WTC11 (cell line): ENCODE results near the gene CD34. TPM values are rescaled to one million over a fixed set of nuclear protein-coding genes. Genes with fewer than 3 reads are reported as not detected.
A peak's percentile ranks its signal among the peaks of the same experiment; 100 is the strongest.

Experiments used
- ATAC-seq: fragments of 200-7000 bp; cut with Tn5 transposase; 2 replicates; pipeline ENCODE4 v1.10.0; 2021; ENCODE audit warnings: mild to moderate bottlenecking, moderate library complexity
- CTCF ChIA-PET: fragments of 300-600 bp; sonication (Branson Sonifier 250); formaldehyde crosslinking; loops from one replicate; lab custom pipeline; 2021; ENCODE audit warnings: antibody characterized with exemption; lab: Charles Lee
- POLR2A ChIA-PET: fragments of 350-600 bp; sonication (Branson Sonifier 250); formaldehyde crosslinking; loops from one replicate; lab custom pipeline; 2021; ENCODE audit warnings: antibody characterized with exemption; lab: Charles Lee
- DNase-seq: peaks from one replicate; pipeline ENCODE4 v3.0.0; 2021; ENCODE audit warnings: low spot score
- H3K27ac Mint-ChIP-seq: 2 replicates; pipeline ENCODE4 v1.8.0; 2021; ENCODE audit warnings: mixed read lengths
- H3K27me3 Mint-ChIP-seq: 2 replicates; pipeline ENCODE4 v1.8.0; 2021; ENCODE audit warnings: low read depth, mild to moderate bottlenecking, moderate library complexity, mixed read lengths
- H3K36me3 Mint-ChIP-seq: 2 replicates; pipeline ENCODE4 v1.8.0; 2021; ENCODE audit warnings: mixed read lengths
- H3K4me1 Mint-ChIP-seq: 2 replicates; pipeline ENCODE4 v1.8.0; 2022; ENCODE audit warnings: mixed read lengths
- H3K4me3 Mint-ChIP-seq: 2 replicates; pipeline ENCODE4 v1.8.0; 2021; ENCODE audit warnings: mild to moderate bottlenecking, moderate library complexity, mixed read lengths
- H3K9me3 Mint-ChIP-seq: 2 replicates; pipeline ENCODE4 v1.8.0; 2021; ENCODE audit warnings: mixed read lengths
- ETV6 ChIP-seq: sonication (generic); formaldehyde crosslinking; IDR thresholded peaks from 2 replicates; pipeline ENCODE4 v1.8.1; 2022; ENCODE audit warnings: mild to moderate bottlenecking, missing genetic modification reagents
- GABPB1 ChIP-seq: sonication (generic); formaldehyde crosslinking; IDR thresholded peaks from 2 replicates; pipeline ENCODE4 v1.8.1; 2023; ENCODE audit warnings: mild to moderate bottlenecking, missing genetic modification reagents
- HMGA2 ChIP-seq: fragments of 250-450 bp; sonication (Bioruptor Pico); IDR thresholded peaks from 2 replicates; pipeline ENCODE4 v1.4.0; 2021; ENCODE audit warnings: mild to moderate bottlenecking, moderate library complexity
- MLX ChIP-seq: sonication (generic); formaldehyde crosslinking; IDR thresholded peaks from 2 replicates; pipeline ENCODE4 v1.8.1; 2023; ENCODE audit warnings: mild to moderate bottlenecking, missing genetic modification reagents, moderate library complexity
- NFYB ChIP-seq: sonication (generic); formaldehyde crosslinking; conservative IDR thresholded peaks from 2 replicates; pipeline ENCODE4 v1.8.0; 2022; ENCODE audit warnings: low read depth, missing genetic modification reagents
- OVOL2 ChIP-seq: fragments of 250-450 bp; sonication (Bioruptor Pico); IDR thresholded peaks from 2 replicates; pipeline ENCODE4 v1.9.0; 2021; ENCODE audit warnings: mild to moderate bottlenecking, borderline replicate concordance
- ZBTB43 ChIP-seq: sonication (generic); formaldehyde crosslinking; IDR thresholded peaks from 2 replicates; pipeline ENCODE4 v1.8.1; 2023; ENCODE audit warnings: mild to moderate bottlenecking, missing genetic modification reagents
- ZNF263 ChIP-seq: sonication (generic); formaldehyde crosslinking; IDR thresholded peaks from 2 replicates; pipeline ENCODE4 v1.8.1; 2022; ENCODE audit warnings: low read depth, mild to moderate bottlenecking, moderate library complexity, missing genetic modification reagents
- total RNA-seq: library from RNA; stranded (reverse); gene quantifications from 3 replicates; pipeline ENCODE4 v1.2.3, GENCODE V29; 2021
- TF ChIP-seq, protein P1 (sequence below): sonication (generic); formaldehyde crosslinking; IDR thresholded peaks from 2 replicates; pipeline ENCODE4 v1.8.0; 2022; ENCODE audit warnings: missing genetic modification reagents
- TF ChIP-seq, protein P2 (sequence below): fragments of 250-450 bp; sonication (Bioruptor Pico); IDR thresholded peaks from 2 replicates; pipeline ENCODE4 v1.8.0; 2021; ENCODE audit warnings: mild to moderate bottlenecking
- TF ChIP-seq, protein P3 (sequence below): sonication (generic); formaldehyde crosslinking; IDR thresholded peaks from 2 replicates; pipeline ENCODE4 v1.8.1; 2023; ENCODE audit warnings: mild to moderate bottlenecking, missing genetic modification reagents, borderline replicate concordance
- TF ChIP-seq, protein P4 (sequence below): sonication (generic); formaldehyde crosslinking; IDR thresholded peaks from 2 replicates; pipeline ENCODE4 v1.8.1; 2022; ENCODE audit warnings: mild to moderate bottlenecking, missing genetic modification reagents, moderate library complexity, borderline replicate concordance
- TF ChIP-seq, protein P5 (sequence below): fragments of 250-450 bp; sonication (Bioruptor Pico); IDR thresholded peaks from 2 replicates; pipeline ENCODE4 v1.9.0; 2021; ENCODE audit warnings: mild to moderate bottlenecking
- TF ChIP-seq, protein P6 (sequence below): sonication (generic); formaldehyde crosslinking; IDR thresholded peaks from 2 replicates; pipeline ENCODE4 v1.8.0; 2023; ENCODE audit warnings: mild to moderate bottlenecking, missing genetic modification reagents

The CD34 gene
- total RNA-seq, 1 experiment from 2014 or later, result 0.35 TPM

- no peaks in the 10 kb centered on the region for H3K36me3 Mint-ChIP-seq
- TF ChIP-seq HMGA2 (CRISPR knock-in tag), result no peak
- TF ChIP-seq, protein P1, sequence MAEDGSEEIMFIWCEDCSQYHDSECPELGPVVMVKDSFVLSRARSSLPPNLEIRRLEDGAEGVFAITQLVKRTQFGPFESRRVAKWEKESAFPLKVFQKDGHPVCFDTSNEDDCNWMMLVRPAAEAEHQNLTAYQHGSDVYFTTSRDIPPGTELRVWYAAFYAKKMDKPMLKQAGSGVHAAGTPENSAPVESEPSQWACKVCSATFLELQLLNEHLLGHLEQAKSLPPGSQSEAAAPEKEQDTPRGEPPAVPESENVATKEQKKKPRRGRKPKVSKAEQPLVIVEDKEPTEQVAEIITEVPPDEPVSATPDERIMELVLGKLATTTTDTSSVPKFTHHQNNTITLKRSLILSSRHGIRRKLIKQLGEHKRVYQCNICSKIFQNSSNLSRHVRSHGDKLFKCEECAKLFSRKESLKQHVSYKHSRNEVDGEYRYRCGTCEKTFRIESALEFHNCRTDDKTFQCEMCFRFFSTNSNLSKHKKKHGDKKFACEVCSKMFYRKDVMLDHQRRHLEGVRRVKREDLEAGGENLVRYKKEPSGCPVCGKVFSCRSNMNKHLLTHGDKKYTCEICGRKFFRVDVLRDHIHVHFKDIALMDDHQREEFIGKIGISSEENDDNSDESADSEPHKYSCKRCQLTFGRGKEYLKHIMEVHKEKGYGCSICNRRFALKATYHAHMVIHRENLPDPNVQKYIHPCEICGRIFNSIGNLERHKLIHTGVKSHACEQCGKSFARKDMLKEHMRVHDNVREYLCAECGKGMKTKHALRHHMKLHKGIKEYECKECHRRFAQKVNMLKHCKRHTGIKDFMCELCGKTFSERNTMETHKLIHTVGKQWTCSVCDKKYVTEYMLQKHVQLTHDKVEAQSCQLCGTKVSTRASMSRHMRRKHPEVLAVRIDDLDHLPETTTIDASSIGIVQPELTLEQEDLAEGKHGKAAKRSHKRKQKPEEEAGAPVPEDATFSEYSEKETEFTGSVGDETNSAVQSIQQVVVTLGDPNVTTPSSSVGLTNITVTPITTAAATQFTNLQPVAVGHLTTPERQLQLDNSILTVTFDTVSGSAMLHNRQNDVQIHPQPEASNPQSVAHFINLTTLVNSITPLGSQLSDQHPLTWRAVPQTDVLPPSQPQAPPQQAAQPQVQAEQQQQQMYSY (CRISPR knock-in tag), result no peak
- TF ChIP-seq, protein P2, sequence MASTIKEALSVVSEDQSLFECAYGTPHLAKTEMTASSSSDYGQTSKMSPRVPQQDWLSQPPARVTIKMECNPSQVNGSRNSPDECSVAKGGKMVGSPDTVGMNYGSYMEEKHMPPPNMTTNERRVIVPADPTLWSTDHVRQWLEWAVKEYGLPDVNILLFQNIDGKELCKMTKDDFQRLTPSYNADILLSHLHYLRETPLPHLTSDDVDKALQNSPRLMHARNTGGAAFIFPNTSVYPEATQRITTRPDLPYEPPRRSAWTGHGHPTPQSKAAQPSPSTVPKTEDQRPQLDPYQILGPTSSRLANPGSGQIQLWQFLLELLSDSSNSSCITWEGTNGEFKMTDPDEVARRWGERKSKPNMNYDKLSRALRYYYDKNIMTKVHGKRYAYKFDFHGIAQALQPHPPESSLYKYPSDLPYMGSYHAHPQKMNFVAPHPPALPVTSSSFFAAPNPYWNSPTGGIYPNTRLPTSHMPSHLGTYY, result no peak
- no peak for TF ChIP-seq NFYB
- TF ChIP-seq, all 79 proteins: peak for 0
- no peaks in the 10 kb centered on the region for H3K9me3 Mint-ChIP-seq
- ChIA-PET CTCF (interaction anchor here (1.8 kb wide), 1 partner anchor 10 kb away, joined by 5 read pairs; no protein-coding TSS in a partner anchor), POLR2A (no interaction called here)
- no peak overlapping the region for H3K27ac Mint-ChIP-seq
- no peaks in the 10 kb centered on the region for H3K4me1 Mint-ChIP-seq
- DNase-seq (no peak), ATAC-seq (peak; percentile 66)
- H3K4me3 Mint-ChIP-seq, result no peak overlapping the region
- H3K27me3 Mint-ChIP-seq, result no peaks in the 10 kb centered on the region
Observed at GRCh38 chr1:207858806-207859205, 52.1 kb downstream of the CD34 start.

DNA sequence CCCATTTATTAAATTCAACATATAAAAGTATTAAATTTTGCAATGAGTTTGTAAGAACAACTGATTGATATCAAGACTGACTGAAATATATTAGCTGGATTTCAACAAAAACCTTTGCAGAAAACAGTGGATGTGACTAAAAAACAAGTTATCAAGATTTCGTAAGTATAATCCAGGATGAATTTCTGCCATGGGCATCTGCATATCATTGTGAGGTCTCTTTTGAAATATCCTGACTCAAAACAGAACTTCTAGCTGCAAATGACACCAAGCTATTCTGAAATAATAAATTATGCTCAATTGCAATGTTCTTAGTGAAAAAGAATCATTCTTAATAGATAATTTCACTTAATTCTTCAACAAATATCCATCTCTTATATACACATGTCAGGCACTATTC, 52.6 kb downstream of the CD34 start:
- ATAC-seq (no peak), DNase-seq (no peak)
- no peak overlapping the region for H3K4me3 Mint-ChIP-seq
- POLR2A ChIA-PET, result no interaction called here
- CTCF ChIA-PET, result interaction anchor here (0.9 to 1.8 kb wide), 2 partner anchors 11 to 34 kb away, joined by 3 to 5 read pairs; no protein-coding TSS in a partner anchor
- H3K36me3 Mint-ChIP-seq, result no peaks in the 10 kb centered on the region
- H3K9me3 Mint-ChIP-seq, result no peaks in the 10 kb centered on the region
- no peak overlapping the region for H3K27ac Mint-ChIP-seq
- H3K4me1 Mint-ChIP-seq, result peaks cover 2% of the 10 kb centered on the region
- H3K27me3 Mint-ChIP-seq, result no peaks in the 10 kb centered on the region
- TF ChIP-seq ZNF263 (CRISPR knock-in tag), result no peak
- no peak for TF ChIP-seq MLX (CRISPR knock-in tag)
- TF ChIP-seq, protein P3, sequence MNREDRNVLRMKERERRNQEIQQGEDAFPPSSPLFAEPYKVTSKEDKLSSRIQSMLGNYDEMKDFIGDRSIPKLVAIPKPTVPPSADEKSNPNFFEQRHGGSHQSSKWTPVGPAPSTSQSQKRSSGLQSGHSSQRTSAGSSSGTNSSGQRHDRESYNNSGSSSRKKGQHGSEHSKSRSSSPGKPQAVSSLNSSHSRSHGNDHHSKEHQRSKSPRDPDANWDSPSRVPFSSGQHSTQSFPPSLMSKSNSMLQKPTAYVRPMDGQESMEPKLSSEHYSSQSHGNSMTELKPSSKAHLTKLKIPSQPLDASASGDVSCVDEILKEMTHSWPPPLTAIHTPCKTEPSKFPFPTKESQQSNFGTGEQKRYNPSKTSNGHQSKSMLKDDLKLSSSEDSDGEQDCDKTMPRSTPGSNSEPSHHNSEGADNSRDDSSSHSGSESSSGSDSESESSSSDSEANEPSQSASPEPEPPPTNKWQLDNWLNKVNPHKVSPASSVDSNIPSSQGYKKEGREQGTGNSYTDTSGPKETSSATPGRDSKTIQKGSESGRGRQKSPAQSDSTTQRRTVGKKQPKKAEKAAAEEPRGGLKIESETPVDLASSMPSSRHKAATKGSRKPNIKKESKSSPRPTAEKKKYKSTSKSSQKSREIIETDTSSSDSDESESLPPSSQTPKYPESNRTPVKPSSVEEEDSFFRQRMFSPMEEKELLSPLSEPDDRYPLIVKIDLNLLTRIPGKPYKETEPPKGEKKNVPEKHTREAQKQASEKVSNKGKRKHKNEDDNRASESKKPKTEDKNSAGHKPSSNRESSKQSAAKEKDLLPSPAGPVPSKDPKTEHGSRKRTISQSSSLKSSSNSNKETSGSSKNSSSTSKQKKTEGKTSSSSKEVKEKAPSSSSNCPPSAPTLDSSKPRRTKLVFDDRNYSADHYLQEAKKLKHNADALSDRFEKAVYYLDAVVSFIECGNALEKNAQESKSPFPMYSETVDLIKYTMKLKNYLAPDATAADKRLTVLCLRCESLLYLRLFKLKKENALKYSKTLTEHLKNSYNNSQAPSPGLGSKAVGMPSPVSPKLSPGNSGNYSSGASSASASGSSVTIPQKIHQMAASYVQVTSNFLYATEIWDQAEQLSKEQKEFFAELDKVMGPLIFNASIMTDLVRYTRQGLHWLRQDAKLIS, result no peak
- no peak for TF ChIP-seq ZBTB43 (CRISPR knock-in tag)
- TF ChIP-seq, protein P4, sequence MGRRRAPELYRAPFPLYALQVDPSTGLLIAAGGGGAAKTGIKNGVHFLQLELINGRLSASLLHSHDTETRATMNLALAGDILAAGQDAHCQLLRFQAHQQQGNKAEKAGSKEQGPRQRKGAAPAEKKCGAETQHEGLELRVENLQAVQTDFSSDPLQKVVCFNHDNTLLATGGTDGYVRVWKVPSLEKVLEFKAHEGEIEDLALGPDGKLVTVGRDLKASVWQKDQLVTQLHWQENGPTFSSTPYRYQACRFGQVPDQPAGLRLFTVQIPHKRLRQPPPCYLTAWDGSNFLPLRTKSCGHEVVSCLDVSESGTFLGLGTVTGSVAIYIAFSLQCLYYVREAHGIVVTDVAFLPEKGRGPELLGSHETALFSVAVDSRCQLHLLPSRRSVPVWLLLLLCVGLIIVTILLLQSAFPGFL (CRISPR knock-in tag), result no peak
- TF ChIP-seq, protein P5, sequence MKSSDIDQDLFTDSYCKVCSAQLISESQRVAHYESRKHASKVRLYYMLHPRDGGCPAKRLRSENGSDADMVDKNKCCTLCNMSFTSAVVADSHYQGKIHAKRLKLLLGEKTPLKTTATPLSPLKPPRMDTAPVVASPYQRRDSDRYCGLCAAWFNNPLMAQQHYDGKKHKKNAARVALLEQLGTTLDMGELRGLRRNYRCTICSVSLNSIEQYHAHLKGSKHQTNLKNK (CRISPR knock-in tag), result no peak
- TF ChIP-seq GABPB1 (CRISPR knock-in tag), result no peak
- no peak for TF ChIP-seq OVOL2
- TF ChIP-seq, protein P6, sequence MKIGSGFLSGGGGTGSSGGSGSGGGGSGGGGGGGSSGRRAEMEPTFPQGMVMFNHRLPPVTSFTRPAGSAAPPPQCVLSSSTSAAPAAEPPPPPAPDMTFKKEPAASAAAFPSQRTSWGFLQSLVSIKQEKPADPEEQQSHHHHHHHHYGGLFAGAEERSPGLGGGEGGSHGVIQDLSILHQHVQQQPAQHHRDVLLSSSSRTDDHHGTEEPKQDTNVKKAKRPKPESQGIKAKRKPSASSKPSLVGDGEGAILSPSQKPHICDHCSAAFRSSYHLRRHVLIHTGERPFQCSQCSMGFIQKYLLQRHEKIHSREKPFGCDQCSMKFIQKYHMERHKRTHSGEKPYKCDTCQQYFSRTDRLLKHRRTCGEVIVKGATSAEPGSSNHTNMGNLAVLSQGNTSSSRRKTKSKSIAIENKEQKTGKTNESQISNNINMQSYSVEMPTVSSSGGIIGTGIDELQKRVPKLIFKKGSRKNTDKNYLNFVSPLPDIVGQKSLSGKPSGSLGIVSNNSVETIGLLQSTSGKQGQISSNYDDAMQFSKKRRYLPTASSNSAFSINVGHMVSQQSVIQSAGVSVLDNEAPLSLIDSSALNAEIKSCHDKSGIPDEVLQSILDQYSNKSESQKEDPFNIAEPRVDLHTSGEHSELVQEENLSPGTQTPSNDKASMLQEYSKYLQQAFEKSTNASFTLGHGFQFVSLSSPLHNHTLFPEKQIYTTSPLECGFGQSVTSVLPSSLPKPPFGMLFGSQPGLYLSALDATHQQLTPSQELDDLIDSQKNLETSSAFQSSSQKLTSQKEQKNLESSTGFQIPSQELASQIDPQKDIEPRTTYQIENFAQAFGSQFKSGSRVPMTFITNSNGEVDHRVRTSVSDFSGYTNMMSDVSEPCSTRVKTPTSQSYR (CRISPR knock-in tag), result no peak
- TF ChIP-seq ETV6 (CRISPR knock-in tag), result no peak
